HCT116 (cell line): ENCODE data around the gene PCBP3.

Source experiments
- CTCF ChIP-seq, 3 experiments: fragments of 200-600 bp in 1 of 3; sonication (generic) in 1 of 3; IDR thresholded peaks in 2 of 3; conservative IDR thresholded peaks in 1 of 3; 2 replicates each; pipeline ENCODE4 v1.5.1; 2012 to 2017; ENCODE audit warnings: low read depth in 2 of 3, low read length in 2 of 3, antibody characterized with exemption in 1 of 3, borderline replicate concordance in 1 of 3, control low read depth in 1 of 3, mild to moderate bottlenecking in 1 of 3, mixed read lengths in 1 of 3, mixed run types in 1 of 3, moderate library complexity in 1 of 3; ENCODE audit not compliant: insufficient read depth in 1 of 3
- EZH2 ChIP-seq: fragments of 200-600 bp; sonication (generic); IDR thresholded peaks from 2 replicates; pipeline ENCODE4 v1.6.1; 2017; ENCODE audit warnings: antibody characterized with exemption, mixed run types
- EZH2phosphoT487 ChIP-seq: fragments of 200-600 bp; IDR thresholded peaks from 2 replicates; pipeline ENCODE4 v1.6.1; 2018; ENCODE audit warnings: antibody characterized with exemption, borderline replicate concordance
- FOSL1 ChIP-seq: IDR thresholded peaks from 2 replicates; pipeline ENCODE4 v1.6.1; 2012; ENCODE audit warnings: low read depth
- MAX ChIP-seq: IDR thresholded peaks from 2 replicates; pipeline ENCODE4 v1.6.1; 2012
- POLR2A ChIP-seq: IDR thresholded peaks from 2 replicates; pipeline ENCODE4 v1.7.0; 2011; ENCODE audit warnings: borderline replicate concordance; ENCODE audit not compliant: insufficient read depth, insufficient read length; ENCODE audit errors: extremely low read depth
- POLR2AphosphoS5 ChIP-seq: IDR thresholded peaks from 2 replicates; pipeline ENCODE4 v1.6.1; 2011; ENCODE audit warnings: mild to moderate bottlenecking, low read depth, low read length, moderate library complexity
- REST ChIP-seq: IDR thresholded peaks from 2 replicates; pipeline ENCODE4 v1.6.1; 2012; ENCODE audit warnings: low read depth
- SIN3A ChIP-seq: IDR thresholded peaks from 2 replicates; pipeline ENCODE4 v1.6.1; 2012; ENCODE audit warnings: low read depth
- YY1 ChIP-seq: IDR thresholded peaks from 2 replicates; pipeline ENCODE4 v1.6.1; 2011; ENCODE audit warnings: low read length, low read depth, moderate library complexity, mild to moderate bottlenecking; ENCODE audit not compliant: insufficient replicate concordance; ENCODE audit errors: extremely low read depth

GRCh38 chr21:45934554-45934953 lies 291.0 kb downstream of the PCBP3 start:
- TF ChIP-seq CTCF (IDR thresholded peaks at IDR 0.05 in 2 of 3, conservative IDR thresholded peaks at IDR 0.05 in 1 of 3; ENCODE audit: borderline replicate concordance in 1 of 3, insufficient read depth in 1 of 3, low read depth in 2 of 3, low read length in 2 of 3) (no peak), POLR2A (no peak), YY1 (no peak), EZH2phosphoT487 (no peak), SIN3A (no peak), EZH2 (no peak), MAX (no peak), POLR2AphosphoS5 (no peak), REST (no peak), FOSL1 (no peak)
